RCC 7860 (cell line): ENCODE data around the gene RPS10.

Source experiments
- DNase-seq: peaks from one replicate; pipeline ENCODE4 v3.0.0-alpha.2; 2015; ENCODE audit warnings: low spot score
- FAIRE-seq: peaks from 2 replicates; lab custom pipeline; 2012; peaks lifted over from hg19 to GRCh38; lab: Jason Lieb, UNC

The RPS10 gene

GRCh38 chr6:34425498-34426410 lies at the start of gene RPS10:
TSS of gene RPS10 (minus strand) at chr6:34426069. CDS start at chr6:34425221, 848 bp downstream.
- peak; percentile 78 for DNase-seq
- no peak for FAIRE-seq

- FAIRE-seq (no peak), DNase-seq (no peak)
Observed at GRCh38 chr6:34475238-34475682, 49.4 kb upstream of the RPS10 start.

GRCh38 chr6:34474754-34475153 lies 48.9 kb upstream of the RPS10 start:
- FAIRE-seq (no peak), DNase-seq (no peak)

GRCh38 chr6:34473967-34474366 lies 48.1 kb upstream of the RPS10 start:
- DNase-seq (no peak), FAIRE-seq (no peak)

GRCh38 chr6:34472425-34472824 lies 46.6 kb upstream of the RPS10 start:
- FAIRE-seq, result no peak
- no peak for DNase-seq

- DNase-seq, result no peak
- no peak for FAIRE-seq
Observed at GRCh38 chr6:34469499-34469898, 43.6 kb upstream of the RPS10 start.

- no peak for DNase-seq
- FAIRE-seq, result no peak
Observed at GRCh38 chr6:34468378-34468892, 42.6 kb upstream of the RPS10 start.

GRCh38 chr6:34466242-34467185 lies 40.6 kb upstream of the RPS10 start:
- FAIRE-seq (no peak), DNase-seq (no peak)

GRCh38 chr6:34465531-34466241 lies 39.8 kb upstream of the RPS10 start, which contains the start of gene PACSIN1:
TSS of gene PACSIN1 (plus strand) at chr6:34466076. CDS start at chr6:34526306, 60,230 bp downstream.
- no peak for DNase-seq
- no peak for FAIRE-seq

- FAIRE-seq (no peak), DNase-seq (no peak)
Observed at GRCh38 chr6:34463849-34464248, 38.0 kb upstream of the RPS10 start.

- FAIRE-seq, result no peak
- no peak for DNase-seq
Observed at GRCh38 chr6:34463299-34463698, 37.4 kb upstream of the RPS10 start.

- DNase-seq (no peak), FAIRE-seq (no peak)
Observed at GRCh38 chr6:34462551-34462971, 36.7 kb upstream of the RPS10 start.

- DNase-seq (no peak), FAIRE-seq (no peak)
Observed at GRCh38 chr6:34462010-34462409, 36.1 kb upstream of the RPS10 start.

GRCh38 chr6:34460796-34461507 lies 35.1 kb upstream of the RPS10 start:
- FAIRE-seq (no peak), DNase-seq (no peak)

GRCh38 chr6:34459899-34460593 lies 34.2 kb upstream of the RPS10 start:
- FAIRE-seq (no peak), DNase-seq (peak; percentile 28)

- DNase-seq (no peak), FAIRE-seq (no peak)
Observed at GRCh38 chr6:34457742-34458735, 32.2 kb upstream of the RPS10 start.

- FAIRE-seq, result no peak
- no peak for DNase-seq
Observed at GRCh38 chr6:34457382-34457741, 31.5 kb upstream of the RPS10 start.

- DNase-seq, result no peak
Observed at GRCh38 chr6:34455831-34456230, 30.0 kb upstream of the RPS10 start.

More at GRCh38 chr6:34455831-34456230, 30.0 kb upstream of the RPS10 start:
- FAIRE-seq, result no peak
